NB4 (cell line): ENCODE results near the gene CHMP1B.
"Not testable (repeated sequence)": the region's sequence is repeated elsewhere in the genome, so short reads cannot be mapped to it uniquely, and the experiment has no call there.

Experiments used
- CTCF ChIP-seq: IDR thresholded peaks from one replicate; pipeline ENCODE4 v1.5.1; 2012; ENCODE audit warnings: low read depth, low read length
- MYC ChIP-seq: IDR thresholded peaks from 2 replicates; pipeline ENCODE4 v1.6.1; 2011; ENCODE audit warnings: low read depth, low read length

- not testable (repeated sequence) for TF ChIP-seq CTCF, MYC
Measured at GRCh38 chr18:11854554-11854953, 3.3 kb downstream of the CHMP1B start.
